Activated naive CD4-positive, alpha-beta T cell treated with Interleukin-2 at 50 U/mL for 16 hours (primary cell): Measurements from ENCODE around the gene RNASEL.
"Not testable (repeated sequence)": the region's sequence is repeated elsewhere in the genome, so short reads cannot be mapped to it uniquely, and the experiment has no call there.

Source experiments
- DNase-seq: peaks from one replicate; pipeline ENCODE4 v3.0.0-alpha.2; 2020

Gene RNASEL

GRCh38 chr1:182588500-182589396 is at the start of gene RNASEL:
Gene RNASEL (minus strand): TSS chr1:182589256. CDS start chr1:182586806, 2,450 bp downstream.
- peak; percentile 65 for DNase-seq

- no peak for DNase-seq
Observed at GRCh38 chr1:182637769-182638168, 48.7 kb upstream of the RNASEL start.

GRCh38 chr1:182635871-182636270 is 46.8 kb upstream of the RNASEL start:
- DNase-seq: no peak

- no peak for DNase-seq
Observed at GRCh38 chr1:182634306-182635072, 45.4 kb upstream of the RNASEL start.

- DNase-seq: no peak
Observed at GRCh38 chr1:182633657-182634281, 44.7 kb upstream of the RNASEL start.

- DNase-seq: no peak
Observed at GRCh38 chr1:182633031-182633430, 44.0 kb upstream of the RNASEL start.

GRCh38 chr1:182632441-182632857 is 43.4 kb upstream of the RNASEL start:
- not testable (repeated sequence) for DNase-seq

GRCh38 chr1:182631954-182632353 is 42.9 kb upstream of the RNASEL start:
- DNase-seq: no peak

GRCh38 chr1:182631053-182631677 is 42.1 kb upstream of the RNASEL start:
- DNase-seq: no peak

GRCh38 chr1:182630586-182630985 is 41.5 kb upstream of the RNASEL start:
- DNase-seq: no peak

GRCh38 chr1:182629499-182630096 is 40.5 kb upstream of the RNASEL start:
- peak; percentile 77 for DNase-seq

- DNase-seq: no peak
Observed at GRCh38 chr1:182629080-182629479, 40.0 kb upstream of the RNASEL start.

- no peak for DNase-seq
Observed at GRCh38 chr1:182628657-182629056, 39.6 kb upstream of the RNASEL start.

- no peak for DNase-seq
Observed at GRCh38 chr1:182627622-182628021, 38.6 kb upstream of the RNASEL start.

- DNase-seq: no peak
Observed at GRCh38 chr1:182626527-182626926, 37.5 kb upstream of the RNASEL start.

- no peak for DNase-seq
Observed at GRCh38 chr1:182625719-182626504, 36.9 kb upstream of the RNASEL start.

GRCh38 chr1:182625024-182625423 is 36.0 kb upstream of the RNASEL start:
- DNase-seq: no peak

- DNase-seq: no peak
Observed at GRCh38 chr1:182624577-182624976, 35.5 kb upstream of the RNASEL start.

GRCh38 chr1:182622901-182623528 is 34.0 kb upstream of the RNASEL start:
- no peak for DNase-seq

- no peak for DNase-seq
Observed at GRCh38 chr1:182621906-182622305, 32.9 kb upstream of the RNASEL start.

- no peak for DNase-seq
Observed at GRCh38 chr1:182620924-182621585, 32.0 kb upstream of the RNASEL start.
